HCT116 (cell line): ENCODE results near the gene TBRG1. TPM values are rescaled to one million over a fixed set of nuclear protein-coding genes. Genes with fewer than 3 reads are reported as not detected.
A peak's percentile ranks its signal among the peaks of the same experiment; 100 is the strongest.

Source experiments
- ATAC-seq: fragments of 200-7000 bp; cut with Tn5 transposase; 2 replicates; pipeline ENCODE4 v1.9.1; 2020; ENCODE audit warnings: mild to moderate bottlenecking, moderate library complexity
- Bru-seq: library from RNA; stranded (reverse); fragments of 400-500 nt; gene quantifications from one replicate; lab custom pipeline; 2021; lab: Mats Ljungman, UMichigan
- BruChase-seq, 2 experiments: library from RNA; stranded (reverse); fragments of 400-500 nt; gene quantifications; one replicate each; lab custom pipeline; 2021; lab: Mats Ljungman, UMichigan
- BruUV-seq: library from RNA; stranded (reverse); fragments of 400-500 nt; replicated peaks from 2 replicates; lab custom pipeline; 2021; lab: Mats Ljungman, UMichigan
- CTCF ChIA-PET: fragments of 300-600 bp; sonication (Branson Sonifier 250); formaldehyde crosslinking; loops from one replicate; lab custom pipeline; 2021; ENCODE audit warnings: antibody characterized with exemption; lab: Charles Lee
- POLR2A ChIA-PET: fragments of 300-600, 350-600 bp; sonication (Branson Sonifier 250); formaldehyde crosslinking; loops from one replicate; lab custom pipeline; 2021; ENCODE audit warnings: antibody characterized with exemption; lab: Charles Lee
- RAD21 ChIA-PET, 2 experiments: fragments of 300-600 bp; sonication (Branson Sonifier 250); formaldehyde crosslinking; loops; one replicate each; lab custom pipeline; 2023; ENCODE audit warnings: low total read pairs in 2 of 2; ENCODE audit not compliant: uncharacterized antibody in 2 of 2, unreplicated experiment in 2 of 2, low non-redundant PET in 1 of 2; lab: Charles Lee
- DNase-seq: peaks from one replicate; pipeline ENCODE4 v3.0.0-alpha.2; 2010; ENCODE audit warnings: low read depth, low spot score
- H2AFZ ChIP-seq: fragments of 200-600 bp; shearing (Covaris generic), sonication (generic); 2 replicates; pipeline ENCODE4 v1.6.1; 2017; ENCODE audit warnings: low read depth, mixed run types, mixed read lengths, antibody characterized with exemption, low read length; ENCODE audit not compliant: poor library complexity, severe bottlenecking
- H3K27ac ChIP-seq: 2 replicates; pipeline ENCODE4 v1.5.1; 2012; ENCODE audit warnings: low read depth, low read length
- H3K27me3 ChIP-seq: fragments of 200-600 bp; sonication (generic); 2 replicates; pipeline ENCODE4 v1.6.1; 2016; ENCODE audit warnings: mixed run types, low read length, mixed read lengths; ENCODE audit not compliant: insufficient read depth
- H3K36me3 ChIP-seq, 2 experiments: fragments of 200-500 bp in 1 of 2; fragments of 200-600 bp in 1 of 2; sonication (Bioruptor generic) in 1 of 2; sonication (generic) in 1 of 2; 2 replicates each; pipeline versions ENCODE4 v1.5.1 to v1.6.1; 2014 to 2016; ENCODE audit warnings: low read length in 2 of 2, inconsistent platforms in 1 of 2, mixed read lengths in 1 of 2, mixed run types in 1 of 2; ENCODE audit not compliant: insufficient read depth in 2 of 2, control insufficient read depth in 1 of 2
- H3K4me1 ChIP-seq, 2 experiments: fragments of 200-600 bp in 1 of 2; sonication (generic) in 1 of 2; 2 replicates each; pipeline versions ENCODE4 v1.5.1 to v1.6.1; 2012 to 2017; ENCODE audit warnings: low read length in 2 of 2, inconsistent platforms in 1 of 2, mild to moderate bottlenecking in 1 of 2, mixed read lengths in 1 of 2, mixed run types in 1 of 2, moderate library complexity in 1 of 2; ENCODE audit not compliant: insufficient read depth in 2 of 2, control insufficient read depth in 1 of 2
- H3K4me2 ChIP-seq: fragments of 200-600 bp; sonication (generic); 2 replicates; pipeline ENCODE4 v1.6.1; 2017; ENCODE audit warnings: mixed run types, low read length, mixed read lengths
- H3K4me3 ChIP-seq, 2 experiments: fragments of 200-600 bp in 1 of 2; sonication (generic) in 1 of 2; replicated peaks in 1 of 2; 2 replicates each; pipeline ENCODE4 v1.5.1; 2011 to 2016; ENCODE audit warnings: low read length in 2 of 2, control low read depth in 1 of 2, low read depth in 1 of 2, mild to moderate bottlenecking in 1 of 2, mixed read lengths in 1 of 2, mixed run types in 1 of 2
- H3K79me2 ChIP-seq: fragments of 200-600 bp; sonication (generic); 2 replicates; pipeline ENCODE4 v1.6.1; 2017; ENCODE audit warnings: mild to moderate bottlenecking, mixed run types, low read length, moderate library complexity, mixed read lengths; ENCODE audit not compliant: insufficient read depth
- H3K9ac ChIP-seq: fragments of 200-600 bp; sonication (generic); 2 replicates; pipeline ENCODE4 v1.6.1; 2016; ENCODE audit warnings: low read length, mixed read lengths
- H3K9me2 ChIP-seq: fragments of 200-600 bp; sonication (generic), shearing (Covaris generic); 2 replicates; pipeline ENCODE4 v1.6.1; 2017; ENCODE audit warnings: mixed run types, mild to moderate bottlenecking, moderate library complexity; ENCODE audit not compliant: insufficient read depth
- H3K9me3 ChIP-seq, 2 experiments: fragments of 200-500 bp in 1 of 2; fragments of 200-600 bp in 1 of 2; sonication (Bioruptor generic) in 1 of 2; sonication (generic) in 1 of 2; 2 replicates each; pipeline ENCODE4 v1.6.1; 2014 to 2017; ENCODE audit warnings: low read length in 2 of 2, mixed read lengths in 2 of 2, inconsistent platforms in 1 of 2, low read depth in 1 of 2, mild to moderate bottlenecking in 1 of 2, mixed run types in 1 of 2, moderate library complexity in 1 of 2; ENCODE audit not compliant: control insufficient read depth in 1 of 2, insufficient read depth in 1 of 2
- H4K20me1 ChIP-seq: fragments of 200-600 bp; sonication (generic), shearing (Covaris generic); 2 replicates; pipeline ENCODE4 v1.6.1; 2017; ENCODE audit warnings: mixed run types, mild to moderate bottlenecking, moderate library complexity; ENCODE audit not compliant: insufficient read depth
- CBX3 ChIP-seq: IDR thresholded peaks from 2 replicates; pipeline ENCODE4 v1.6.1; 2012; ENCODE audit warnings: low read depth
- ELF1 ChIP-seq: IDR thresholded peaks from 2 replicates; pipeline ENCODE4 v1.6.1; 2012; ENCODE audit warnings: low read depth, borderline replicate concordance
- EZH2phosphoT487 ChIP-seq: fragments of 200-600 bp; IDR thresholded peaks from 2 replicates; pipeline ENCODE4 v1.6.1; 2018; ENCODE audit warnings: antibody characterized with exemption, borderline replicate concordance
- JUND ChIP-seq: IDR thresholded peaks from 2 replicates; pipeline ENCODE4 v1.6.1; 2012
- MAX ChIP-seq: IDR thresholded peaks from 2 replicates; pipeline ENCODE4 v1.6.1; 2012
- POLR2A ChIP-seq: IDR thresholded peaks from 2 replicates; pipeline ENCODE4 v1.7.0; 2011; ENCODE audit warnings: borderline replicate concordance; ENCODE audit not compliant: insufficient read depth, insufficient read length; ENCODE audit errors: extremely low read depth
- POLR2AphosphoS5 ChIP-seq: IDR thresholded peaks from 2 replicates; pipeline ENCODE4 v1.6.1; 2011; ENCODE audit warnings: mild to moderate bottlenecking, low read depth, low read length, moderate library complexity
- SIN3A ChIP-seq: IDR thresholded peaks from 2 replicates; pipeline ENCODE4 v1.6.1; 2012; ENCODE audit warnings: low read depth
- SP1 ChIP-seq: IDR thresholded peaks from 2 replicates; pipeline ENCODE4 v1.6.1; 2012; ENCODE audit warnings: low read depth
- SRF ChIP-seq: IDR thresholded peaks from 2 replicates; pipeline ENCODE4 v1.6.1; 2012; ENCODE audit warnings: low read depth
- YY1 ChIP-seq: IDR thresholded peaks from 2 replicates; pipeline ENCODE4 v1.6.1; 2011; ENCODE audit warnings: low read length, low read depth, moderate library complexity, mild to moderate bottlenecking; ENCODE audit not compliant: insufficient replicate concordance; ENCODE audit errors: extremely low read depth
- ZFX ChIP-seq: fragments of 450-650 bp; IDR thresholded peaks from 2 replicates; pipeline ENCODE4 v1.6.1; 2017
- intact Hi-C: fragments of 100-400 bp; cut with micrococcal nuclease; formaldehyde crosslinking; loops from 2 replicates; pipeline ENCODE4 v1.10.0; 2022
- long read RNA-seq: library from polyadenylated mRNA; unstranded; transcript quantifications from one replicate; pipeline ENCODE4 v2.0.0, GENCODE V29; 2021; ENCODE audit not compliant: unreplicated experiment
- polyA plus RNA-seq: library from polyadenylated mRNA; unstranded; fragments of >200 nt; gene quantifications from 2 replicates; pipeline ENCODE4 v1.2.1, GENCODE V29; 2012; ENCODE audit warnings: missing spikeins
- total RNA-seq: library from RNA; stranded (reverse); gene quantifications from one replicate; pipeline ENCODE4 v1.2.1, GENCODE V29; 2021; ENCODE audit not compliant: unreplicated experiment

The TBRG1 gene, protein sequence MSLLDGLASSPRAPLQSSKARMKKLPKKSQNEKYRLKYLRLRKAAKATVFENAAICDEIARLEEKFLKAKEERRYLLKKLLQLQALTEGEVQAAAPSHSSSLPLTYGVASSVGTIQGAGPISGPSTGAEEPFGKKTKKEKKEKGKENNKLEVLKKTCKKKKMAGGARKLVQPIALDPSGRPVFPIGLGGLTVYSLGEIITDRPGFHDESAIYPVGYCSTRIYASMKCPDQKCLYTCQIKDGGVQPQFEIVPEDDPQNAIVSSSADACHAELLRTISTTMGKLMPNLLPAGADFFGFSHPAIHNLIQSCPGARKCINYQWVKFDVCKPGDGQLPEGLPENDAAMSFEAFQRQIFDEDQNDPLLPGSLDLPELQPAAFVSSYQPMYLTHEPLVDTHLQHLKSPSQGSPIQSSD
- total RNA-seq (29.6 TPM), Bru-seq, nascent RNA (percentile 92 among the genes with signal in this experiment), BruChase-seq, experiment 1, labeled RNA remaining after a 6-hour chase (percentile 95 among the genes with signal in this experiment), BruChase-seq, experiment 2, labeled RNA remaining after a 2-hour chase (percentile 96 among the genes with signal in this experiment)
- 18.8 and 23.3 TPM in 2 replicates for polyA plus RNA-seq
- long read RNA-seq, full-length matches to known transcripts: 36 of 59 reads
- long read RNA-seq, partial matches to known transcripts: 12 of 59 reads
- long read RNA-seq, other reads (novel, unspliced or antisense): 11 of 59 reads

GRCh38 chr11:124622531-124623451, at the start of gene TBRG1:
Gene TBRG1, plus strand, starts transcription at chr11:124622864. Its CDS starts 220 bp downstream, at chr11:124623084.
- H3K4me1 ChIP-seq: peaks cover 8 to 12% of the 10 kb centered on the region in 2 experiments; a peak in 3 of 4 replicates
- BruUV-seq: TSS peak; percentile 55
- H2AFZ ChIP-seq: peak within 1 kb of the TSS; percentile 28
- RAD21 ChIA-PET: interaction anchor here in 1 of 2 experiments (0.6 kb wide), 1 partner anchor 141 kb away, joined by 4 read pairs; no protein-coding TSS in a partner anchor
- CTCF ChIA-PET: interaction anchor here (0.8 kb wide), 1 partner anchor 171 kb away, joined by 3 read pairs; no protein-coding TSS in a partner anchor
- H3K9me3 ChIP-seq: no peaks in the 10 kb centered on the region
- intact Hi-C loops: no loop called here
- peak within 1 kb of the TSS; percentile 54 for H3K27ac ChIP-seq
- TF ChIP-seq JUND (no peak), YY1 (peak; percentile 46), EZH2phosphoT487 (no peak), SP1 (peak; percentile 52), SRF (no peak; the same call in 1 of the 2 replicates), POLR2A (peak; percentile 78), POLR2AphosphoS5 (peak; percentile 98), ZFX (peak; percentile 61), SIN3A (peak; percentile 96), ELF1 (peak; percentile 98), CBX3 (0 out of 2 replicates have a peak, but pooled peaks have one; percentile 23), MAX (peak; percentile 69)
- H3K9ac ChIP-seq: peak within 1 kb of the TSS; percentile 91
- POLR2A ChIA-PET: interaction anchor here (0.9 kb wide), 1 partner anchor 19 kb away, joined by 3 read pairs; no protein-coding TSS in a partner anchor
- H3K36me3 ChIP-seq: peaks cover 6 to 22% of the 10 kb centered on the region in 2 experiments; a peak in 3 of 4 replicates
- no peaks in the 10 kb centered on the region for H3K9me2 ChIP-seq
- H3K79me2 ChIP-seq: peaks cover 41% of the 10 kb centered on the region
- peak; percentile 75 for DNase-seq
- H3K4me2 ChIP-seq: peak within 1 kb of the TSS; percentile 77
- peaks cover 9% of the 10 kb centered on the region; the same call in 1 of the 2 replicates for H3K27me3 ChIP-seq
- peak within 1 kb of the TSS; percentile 83 to 90 for H3K4me3 ChIP-seq
- peak; percentile 97 for ATAC-seq
- H4K20me1 ChIP-seq: no peaks in the 10 kb centered on the region
